A549 (cell line): ENCODE data around the gene TAF15.

Source experiments
- CEBPB ChIP-seq, 2 experiments: fragments of >200 bp in 1 of 2; sonication (Bioruptor Twin) in 1 of 2; formaldehyde crosslinking in 1 of 2; IDR thresholded peaks; 2 replicates each; pipeline ENCODE4 v1.6.1; 2012 to 2016
- CHD2 ChIP-seq: fragments of 150-350 bp; IDR thresholded peaks from 2 replicates; pipeline ENCODE4 v1.6.1; 2014; ENCODE audit warnings: low read length; ENCODE audit not compliant: partially characterized antibody
- CTCF ChIP-seq: fragments of >200 bp; sonication (Bioruptor Twin); formaldehyde crosslinking; IDR thresholded peaks from 3 replicates; pipeline ENCODE4 v1.5.1; 2016
- ELK1 ChIP-seq: fragments of 150-350 bp; IDR thresholded peaks from 2 replicates; pipeline ENCODE4 v1.6.1; 2014; ENCODE audit warnings: low read depth, mild to moderate bottlenecking, low read length
- EP300 ChIP-seq, 2 experiments: fragments of >200 bp; sonication (Bioruptor Twin); formaldehyde crosslinking; IDR thresholded peaks; 2 replicates in 1 of 2; 3 replicates in 1 of 2; pipeline ENCODE4 v1.6.1; 2016 to 2017
- HDAC2 ChIP-seq: fragments of 200-600 bp; sonication (generic); IDR thresholded peaks from 2 replicates; pipeline ENCODE4 v1.6.1; 2016
- MAFK ChIP-seq: fragments of 450-650 bp; IDR thresholded peaks from 2 replicates; pipeline ENCODE4 v1.6.1; 2014; ENCODE audit not compliant: partially characterized antibody
- PHF8 ChIP-seq: fragments of 200-600 bp; sonication (generic); IDR thresholded peaks from 2 replicates; pipeline ENCODE4 v1.6.1; 2016; ENCODE audit warnings: low read depth, mild to moderate bottlenecking, antibody characterized with exemption, moderate library complexity, borderline replicate concordance
- POLR2A ChIP-seq: IDR thresholded peaks from 2 replicates; pipeline ENCODE4 v1.6.1; 2012; ENCODE audit warnings: mild to moderate bottlenecking, low read length
- RAD21 ChIP-seq, 2 experiments: fragments of >200 bp in 1 of 2; sonication (Bioruptor Twin) in 1 of 2; formaldehyde crosslinking in 1 of 2; IDR thresholded peaks in 1 of 2; conservative IDR thresholded peaks in 1 of 2; 2 replicates in 1 of 2; 3 replicates in 1 of 2; pipeline ENCODE4 v1.6.1; 2012 to 2018; ENCODE audit warnings: inconsistent platforms in 1 of 2
- SMC3 ChIP-seq: fragments of >200 bp; sonication (Bioruptor Twin); formaldehyde crosslinking; IDR thresholded peaks from 3 replicates; pipeline ENCODE4 v1.6.1; 2018; ENCODE audit warnings: inconsistent platforms
- ZNF302 ChIP-seq: fragments of 250-450 bp; sonication (Bioruptor Pico); IDR thresholded peaks from 2 replicates; pipeline ENCODE4 v1.9.0; 2021; ENCODE audit warnings: inconsistent platforms, mild to moderate bottlenecking, moderate library complexity
- TF ChIP-seq, protein P1 (sequence below): IDR thresholded peaks from 2 replicates; pipeline ENCODE4 v1.6.1; 2012
- TF ChIP-seq, protein P2 (sequence below): fragments of 200-600 bp; sonication (generic); IDR thresholded peaks from 2 replicates; pipeline ENCODE4 v1.6.1; 2016; ENCODE audit warnings: antibody characterized with exemption, mild to moderate bottlenecking, moderate library complexity

DNA sequence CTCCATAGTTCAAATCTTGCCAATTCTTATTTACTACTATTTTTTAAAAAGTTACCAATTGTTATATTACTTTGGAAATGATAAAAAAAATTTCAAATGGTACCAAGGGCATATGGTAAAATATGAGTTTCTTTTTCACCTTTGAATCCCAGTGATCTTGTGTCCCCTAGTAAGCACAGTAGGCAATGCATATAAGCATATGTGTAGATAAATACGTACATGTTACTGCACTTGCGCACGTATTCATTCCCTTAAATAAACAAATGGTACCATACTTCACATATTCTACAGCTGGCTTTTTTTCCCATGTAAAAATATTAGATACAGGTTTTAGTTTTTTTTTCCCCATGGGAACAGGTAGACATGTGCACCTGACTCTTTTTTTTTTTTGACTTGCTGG is 31.8 kb downstream of the TAF15 start:
- TF ChIP-seq CTCF = no peak
- TF ChIP-seq CHD2 = no peak
- TF ChIP-seq SMC3 = no peak
- TF ChIP-seq POLR2A = no peak
- TF ChIP-seq EP300 (IDR thresholded peaks at IDR 0.05) = no peak
- TF ChIP-seq, protein P1, sequence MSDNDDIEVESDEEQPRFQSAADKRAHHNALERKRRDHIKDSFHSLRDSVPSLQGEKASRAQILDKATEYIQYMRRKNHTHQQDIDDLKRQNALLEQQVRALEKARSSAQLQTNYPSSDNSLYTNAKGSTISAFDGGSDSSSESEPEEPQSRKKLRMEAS = no peak
- TF ChIP-seq, protein P2, sequence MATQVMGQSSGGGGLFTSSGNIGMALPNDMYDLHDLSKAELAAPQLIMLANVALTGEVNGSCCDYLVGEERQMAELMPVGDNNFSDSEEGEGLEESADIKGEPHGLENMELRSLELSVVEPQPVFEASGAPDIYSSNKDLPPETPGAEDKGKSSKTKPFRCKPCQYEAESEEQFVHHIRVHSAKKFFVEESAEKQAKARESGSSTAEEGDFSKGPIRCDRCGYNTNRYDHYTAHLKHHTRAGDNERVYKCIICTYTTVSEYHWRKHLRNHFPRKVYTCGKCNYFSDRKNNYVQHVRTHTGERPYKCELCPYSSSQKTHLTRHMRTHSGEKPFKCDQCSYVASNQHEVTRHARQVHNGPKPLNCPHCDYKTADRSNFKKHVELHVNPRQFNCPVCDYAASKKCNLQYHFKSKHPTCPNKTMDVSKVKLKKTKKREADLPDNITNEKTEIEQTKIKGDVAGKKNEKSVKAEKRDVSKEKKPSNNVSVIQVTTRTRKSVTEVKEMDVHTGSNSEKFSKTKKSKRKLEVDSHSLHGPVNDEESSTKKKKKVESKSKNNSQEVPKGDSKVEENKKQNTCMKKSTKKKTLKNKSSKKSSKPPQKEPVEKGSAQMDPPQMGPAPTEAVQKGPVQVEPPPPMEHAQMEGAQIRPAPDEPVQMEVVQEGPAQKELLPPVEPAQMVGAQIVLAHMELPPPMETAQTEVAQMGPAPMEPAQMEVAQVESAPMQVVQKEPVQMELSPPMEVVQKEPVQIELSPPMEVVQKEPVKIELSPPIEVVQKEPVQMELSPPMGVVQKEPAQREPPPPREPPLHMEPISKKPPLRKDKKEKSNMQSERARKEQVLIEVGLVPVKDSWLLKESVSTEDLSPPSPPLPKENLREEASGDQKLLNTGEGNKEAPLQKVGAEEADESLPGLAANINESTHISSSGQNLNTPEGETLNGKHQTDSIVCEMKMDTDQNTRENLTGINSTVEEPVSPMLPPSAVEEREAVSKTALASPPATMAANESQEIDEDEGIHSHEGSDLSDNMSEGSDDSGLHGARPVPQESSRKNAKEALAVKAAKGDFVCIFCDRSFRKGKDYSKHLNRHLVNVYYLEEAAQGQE = no peak
- no peak for TF ChIP-seq CEBPB (IDR thresholded peaks at IDR 0.05)
- no peak for TF ChIP-seq RAD21 (conservative IDR thresholded peaks at IDR 0.05 in 1 of 2, IDR thresholded peaks at IDR 0.05 in 1 of 2)
- TF ChIP-seq HDAC2 = no peak
- TF ChIP-seq MAFK = no peak
- TF ChIP-seq PHF8 = no peak
- no peak for TF ChIP-seq ELK1
- no peak for TF ChIP-seq ZNF302 (CRISPR knock-in tag)
